NCI-H146 treated with DMSO at 0.1 percent for 48 hours (cell line): ENCODE data around the gene USP2.
A peak's percentile ranks its signal among the peaks of the same experiment; 100 is the strongest.

ENCODE experiments used
- DNase-seq: peaks from one replicate; lab custom pipeline; 2025; ENCODE audit not compliant: unreplicated experiment; lab: John Stamatoyannopoulos, UW

Gene USP2

DNA sequence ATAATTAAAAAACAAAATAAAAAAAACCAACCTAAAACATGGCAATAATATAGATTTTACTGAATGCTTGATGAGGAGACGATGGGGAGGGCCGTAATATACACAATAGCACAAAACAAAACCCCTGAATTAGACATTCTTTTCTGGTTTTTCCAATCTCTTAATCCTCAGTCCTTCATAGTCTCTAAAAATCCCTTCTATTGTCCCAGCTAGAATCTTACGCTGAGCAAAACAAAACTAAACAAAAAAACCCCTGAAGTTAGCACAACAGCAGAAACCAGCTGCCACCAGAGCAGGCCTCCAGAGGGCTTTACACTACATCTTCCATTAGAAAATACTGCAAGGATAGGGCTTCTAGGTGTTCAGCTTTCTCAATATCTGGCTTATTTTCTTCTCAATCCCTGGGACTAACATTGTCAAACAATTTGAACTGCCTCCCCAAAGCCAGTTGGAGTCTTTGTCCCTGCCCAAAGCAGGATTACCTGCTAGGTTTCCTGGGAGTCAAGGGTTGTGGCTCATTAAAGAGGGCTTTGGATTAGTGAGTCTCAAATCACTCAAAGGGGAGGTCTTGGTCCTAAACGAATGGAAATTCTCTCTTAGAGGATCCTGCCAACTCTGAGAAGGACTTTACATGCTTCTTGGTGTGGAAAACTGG lies 49.3 kb downstream of the USP2 start:
- DNase-seq: no peak

DNA sequence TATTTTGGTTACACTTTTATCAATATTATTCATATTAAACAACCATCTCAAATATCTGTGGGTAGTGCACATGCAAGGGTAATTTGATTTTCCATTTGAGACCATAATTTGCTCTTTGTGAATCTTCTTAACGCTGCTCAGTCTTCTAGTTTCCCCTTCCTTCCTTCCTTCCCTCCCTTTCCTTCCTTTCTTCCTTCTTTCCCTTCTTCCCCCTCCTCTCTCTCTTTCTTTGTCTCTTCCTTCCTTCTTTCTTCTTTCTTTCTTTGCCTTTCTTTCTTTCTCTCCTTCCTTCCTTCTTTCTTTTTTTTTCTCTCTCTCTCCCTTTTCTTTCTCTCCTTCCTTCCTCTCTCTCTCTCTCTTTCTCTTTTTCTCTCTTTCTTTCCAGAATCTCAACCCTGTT lies 51.3 kb downstream of the USP2 start:
- DNase-seq: no peak

DNA sequence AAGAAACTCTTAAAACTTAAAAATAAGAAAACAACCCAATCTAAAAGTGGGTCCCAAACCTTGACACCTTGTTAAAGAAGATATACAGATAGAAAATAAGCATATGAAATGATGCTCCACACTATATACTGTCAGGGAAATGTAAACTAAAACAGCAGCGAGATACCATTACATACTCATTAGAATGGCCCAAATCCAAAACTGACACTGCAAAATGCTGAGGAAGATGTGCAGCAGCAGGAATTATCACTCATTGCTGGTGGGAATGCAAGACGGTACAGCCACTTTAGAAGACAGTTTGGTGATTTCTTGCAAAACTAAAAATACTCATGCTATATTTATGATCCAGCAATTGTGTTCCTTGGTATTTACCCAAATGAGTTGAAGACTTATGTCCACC lies 52.2 kb downstream of the USP2 start:
- no peak for DNase-seq

DNA sequence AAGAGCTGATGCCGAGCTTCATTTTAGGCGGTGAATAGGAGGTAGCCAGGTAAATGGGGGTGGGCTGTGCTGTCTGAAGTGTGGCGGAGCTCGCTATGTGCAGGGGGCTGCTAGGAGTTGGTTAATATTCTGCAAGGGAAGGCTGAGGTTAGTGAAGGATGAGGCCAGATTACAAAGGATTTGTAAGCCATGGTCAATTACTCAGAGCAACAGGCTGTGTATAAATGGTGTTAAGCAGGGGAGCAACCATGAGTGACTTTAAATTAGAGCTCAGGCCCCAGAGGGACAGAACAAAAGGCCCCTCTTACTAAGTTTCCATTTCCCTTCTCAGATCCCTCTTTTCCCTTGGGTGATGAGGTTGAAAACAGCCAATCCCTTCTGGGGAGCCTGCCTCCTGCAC lies 57.3 kb downstream of the USP2 start:
- DNase-seq: no peak

DNA sequence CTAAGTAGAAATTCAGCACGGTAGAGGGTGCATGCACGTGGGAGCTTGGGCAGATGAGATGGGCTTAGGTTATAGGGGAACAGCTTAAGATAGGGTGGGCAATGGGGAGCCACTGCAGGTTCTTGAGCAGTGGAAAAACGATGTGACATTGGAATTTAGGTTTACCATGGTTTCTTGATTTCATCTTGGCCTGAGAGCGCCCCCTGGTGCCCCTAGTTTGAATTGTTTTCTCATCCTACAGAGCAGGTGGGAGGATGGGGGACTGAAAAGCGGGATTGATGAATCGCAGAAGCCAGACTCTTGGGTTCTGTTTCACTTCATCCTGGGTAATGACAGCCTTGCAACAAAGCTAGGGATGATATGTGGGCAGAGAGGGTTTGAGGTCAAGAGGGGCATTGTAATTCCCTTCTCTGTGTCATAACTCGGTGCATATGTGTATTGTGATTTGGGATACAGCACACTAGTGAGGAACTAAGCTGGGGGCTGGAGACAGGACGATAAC lies 57.9 kb downstream of the USP2 start:
- peak; percentile 51 for DNase-seq

DNA sequence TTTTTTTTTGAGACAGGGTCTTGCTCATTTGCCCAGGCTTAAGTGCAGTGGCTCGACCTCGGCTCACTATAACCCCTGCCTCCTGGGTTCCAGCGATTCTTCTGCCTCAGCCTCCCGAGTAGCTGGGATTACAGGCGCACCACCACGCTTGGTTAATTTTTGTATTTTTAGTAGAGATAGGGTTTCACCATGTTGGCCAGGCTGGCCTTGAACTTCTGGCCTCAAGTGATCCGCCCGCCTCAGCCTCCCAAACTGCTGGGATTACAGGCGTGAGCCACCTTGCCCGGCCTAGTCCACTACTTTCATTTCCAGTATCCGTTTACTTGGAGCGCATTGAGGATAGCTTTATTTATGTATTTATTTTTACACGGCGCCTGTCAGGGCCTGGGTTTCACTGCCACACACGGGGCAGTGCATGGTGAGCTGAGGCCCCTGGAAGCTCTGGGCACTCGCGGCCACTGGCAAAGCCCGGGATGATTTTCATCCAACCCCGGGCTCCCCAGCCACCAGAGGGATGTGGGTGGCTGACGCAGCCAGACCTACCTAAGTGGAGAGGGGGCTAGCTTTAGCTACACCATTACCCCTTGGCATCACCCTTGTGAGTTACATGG lies 58.5 kb downstream of the USP2 start:
- no peak for DNase-seq

DNA sequence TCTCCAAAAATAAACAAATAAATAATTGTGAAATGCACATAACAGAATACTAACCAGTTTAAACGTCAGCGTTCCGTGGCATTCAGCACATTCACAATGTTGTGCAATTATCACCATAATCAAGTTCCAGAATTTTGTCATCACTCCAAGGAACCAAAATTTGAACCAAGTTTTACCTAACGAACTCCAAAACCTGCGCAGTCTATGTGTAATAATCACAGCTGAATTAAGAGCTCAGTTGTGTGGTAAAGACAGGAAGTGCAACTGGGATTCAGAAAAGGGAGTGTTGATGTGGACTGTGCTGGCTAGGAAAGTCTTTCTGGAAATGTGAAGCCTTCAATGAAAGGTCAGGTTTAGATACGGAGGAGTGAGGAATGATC lies 59.1 kb downstream of the USP2 start:
- peak; percentile 17 for DNase-seq

DNA sequence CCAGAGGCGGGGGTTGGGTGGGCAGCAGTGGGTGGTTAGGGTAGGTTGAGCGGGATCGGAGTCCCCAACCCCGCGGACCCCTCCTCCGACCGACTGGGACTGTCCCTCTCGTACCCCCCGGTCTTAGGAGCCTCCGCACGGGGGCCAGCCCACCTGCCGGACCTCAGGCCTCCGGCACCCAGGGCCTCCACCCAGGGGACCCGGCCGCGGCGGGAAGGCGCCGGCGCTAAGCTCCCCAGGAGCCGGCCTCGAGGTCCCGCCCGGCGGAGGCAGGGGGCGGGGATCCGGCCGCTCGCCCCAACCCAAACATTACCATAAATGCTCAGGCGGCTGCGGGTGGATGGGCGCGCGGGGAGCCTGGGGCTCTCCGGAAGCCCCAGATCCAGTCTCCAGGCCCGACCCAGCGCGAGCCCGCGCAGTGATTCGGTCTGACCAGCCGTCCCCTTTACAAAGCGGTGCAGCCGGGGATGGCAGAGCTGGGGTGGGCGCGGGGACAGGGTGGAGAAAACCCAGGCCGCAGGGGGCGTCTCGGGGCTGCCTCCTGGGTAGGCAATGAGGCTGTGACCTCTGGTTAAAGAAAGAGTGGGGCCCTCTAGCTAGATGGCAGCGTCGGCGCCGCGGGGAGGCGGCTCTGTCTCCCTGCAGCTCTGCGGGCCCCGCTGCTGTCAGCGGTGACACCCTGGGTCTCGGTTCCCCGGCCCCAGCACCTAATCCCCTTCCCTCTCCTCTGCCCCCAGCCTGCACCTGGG lies 60.5 kb downstream of the USP2 start:
- peak; percentile 41 for DNase-seq

DNA sequence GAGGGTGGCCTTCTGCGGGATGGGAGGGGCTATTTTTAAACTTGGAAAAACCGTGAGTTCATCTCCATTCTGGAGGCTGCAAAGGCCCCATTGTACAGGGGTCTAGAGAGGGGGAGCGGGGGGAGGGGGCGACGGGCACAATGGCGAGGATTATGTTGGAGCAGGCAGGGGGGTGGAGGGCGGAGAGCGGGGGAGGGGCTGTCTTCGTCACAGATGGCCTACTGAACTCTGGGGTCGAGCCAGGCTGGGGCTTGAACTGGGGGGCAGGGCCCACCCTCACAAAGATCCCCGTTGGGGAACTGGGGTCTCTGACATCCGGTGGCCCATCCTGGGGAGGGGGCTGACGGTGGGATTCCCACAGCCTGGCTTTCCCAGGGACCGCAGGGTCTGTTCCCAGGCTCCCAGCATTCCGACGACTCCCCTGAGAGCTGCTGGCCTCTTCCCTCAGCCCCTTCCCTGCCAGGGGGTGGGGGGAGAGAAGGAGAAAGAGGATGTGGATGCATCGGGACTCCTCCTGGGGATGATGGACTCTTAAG lies 61.2 kb downstream of the USP2 start:
- DNase-seq: no peak

DNA sequence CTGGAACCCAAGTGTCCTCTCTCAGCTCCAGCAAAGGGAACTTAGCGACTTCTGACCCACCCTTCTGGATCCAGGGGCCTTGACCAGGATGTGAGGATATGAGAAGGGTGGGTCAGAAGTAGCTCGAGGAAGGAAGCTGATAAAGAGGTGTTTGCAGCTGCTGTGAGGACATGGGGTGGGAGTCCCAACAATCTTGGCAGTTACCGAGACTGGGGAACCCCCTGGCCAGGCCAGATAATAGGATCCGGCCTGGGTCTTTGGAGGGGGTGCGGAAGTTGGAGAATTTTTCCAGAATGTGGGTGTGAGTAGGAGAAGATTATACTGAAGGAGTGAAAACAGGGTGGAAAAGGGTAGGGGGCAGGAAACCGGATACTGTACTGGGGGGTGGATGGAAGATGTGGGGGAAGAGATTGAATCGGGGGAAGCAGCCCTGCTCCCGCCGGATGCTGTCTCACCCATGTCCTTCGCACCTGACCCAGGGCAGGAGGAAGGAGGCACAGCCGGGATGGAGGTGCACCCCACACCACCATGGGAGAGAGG lies 61.7 kb downstream of the USP2 start:
- DNase-seq: no peak

DNA sequence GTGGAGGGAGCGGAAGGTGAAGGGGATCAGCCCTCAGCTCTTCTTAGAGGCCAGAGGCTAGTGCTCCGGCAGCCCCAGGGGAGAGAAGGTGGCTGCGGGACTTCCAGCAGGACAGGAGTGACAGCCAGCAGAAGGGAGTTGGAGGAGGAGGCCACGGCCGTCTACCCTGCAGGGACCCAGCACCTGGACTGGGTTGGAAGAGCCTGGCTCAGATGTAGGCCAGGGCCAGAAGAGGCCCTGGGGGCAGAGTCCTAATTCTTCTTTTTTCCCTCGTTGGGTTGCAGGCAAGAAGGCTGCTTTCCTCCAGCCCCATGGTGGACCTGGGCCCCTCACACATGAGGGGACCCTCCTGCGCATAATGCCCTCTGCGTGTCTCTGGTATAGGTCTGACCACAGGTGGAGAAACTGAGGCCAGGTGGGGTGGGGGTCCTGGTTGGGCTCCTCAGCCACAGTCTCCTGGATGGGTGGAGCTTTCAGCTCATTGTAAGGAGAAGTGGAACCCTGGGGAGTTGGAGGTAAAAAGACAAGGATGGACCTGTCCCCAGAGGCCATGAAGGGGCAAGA lies 62.3 kb downstream of the USP2 start:
- no peak for DNase-seq

DNA sequence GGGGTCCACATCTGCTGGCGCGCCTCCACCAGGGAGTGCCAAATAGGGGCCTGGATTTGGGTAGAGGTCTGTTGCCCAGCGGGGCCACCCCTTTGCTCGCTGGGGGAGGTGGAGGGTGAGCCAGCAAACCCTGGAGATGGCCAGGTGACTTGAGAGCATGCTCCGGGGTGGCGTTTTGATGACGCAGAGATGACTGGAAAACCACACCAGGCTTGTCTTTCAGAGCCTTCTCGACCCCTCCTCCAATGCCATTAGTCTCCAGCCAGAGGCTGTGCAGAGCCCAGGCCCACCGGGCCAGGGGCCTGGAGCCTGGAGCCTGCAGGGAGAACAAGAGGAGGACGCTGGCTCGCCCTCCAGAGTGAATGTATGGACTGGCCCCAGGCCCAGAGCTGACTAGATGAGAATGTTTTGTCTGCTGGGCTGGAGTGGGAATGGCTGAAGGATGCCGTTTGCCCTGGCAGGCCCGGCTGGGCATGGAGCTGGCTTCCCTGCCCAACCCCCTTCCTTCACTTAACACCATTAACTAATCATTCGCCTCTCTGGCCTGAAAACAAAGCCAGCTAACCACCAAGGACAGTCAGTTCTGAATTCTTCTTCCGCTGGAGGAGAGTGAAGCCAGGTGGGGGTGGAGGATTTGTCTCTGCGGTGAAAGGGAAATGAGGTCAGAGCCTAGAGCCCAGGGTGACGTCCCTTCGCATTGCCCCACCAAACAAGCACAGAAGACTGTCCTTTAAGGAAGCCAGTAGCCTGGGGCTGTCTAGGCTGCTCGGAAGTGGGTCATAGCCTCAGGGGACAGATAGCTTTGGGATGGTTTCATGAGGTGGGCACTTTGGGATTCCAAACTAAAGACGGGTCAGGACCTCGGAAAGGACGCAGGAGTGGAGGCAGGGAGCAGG lies 63.0 kb downstream of the USP2 start:
- no peak for DNase-seq

DNA sequence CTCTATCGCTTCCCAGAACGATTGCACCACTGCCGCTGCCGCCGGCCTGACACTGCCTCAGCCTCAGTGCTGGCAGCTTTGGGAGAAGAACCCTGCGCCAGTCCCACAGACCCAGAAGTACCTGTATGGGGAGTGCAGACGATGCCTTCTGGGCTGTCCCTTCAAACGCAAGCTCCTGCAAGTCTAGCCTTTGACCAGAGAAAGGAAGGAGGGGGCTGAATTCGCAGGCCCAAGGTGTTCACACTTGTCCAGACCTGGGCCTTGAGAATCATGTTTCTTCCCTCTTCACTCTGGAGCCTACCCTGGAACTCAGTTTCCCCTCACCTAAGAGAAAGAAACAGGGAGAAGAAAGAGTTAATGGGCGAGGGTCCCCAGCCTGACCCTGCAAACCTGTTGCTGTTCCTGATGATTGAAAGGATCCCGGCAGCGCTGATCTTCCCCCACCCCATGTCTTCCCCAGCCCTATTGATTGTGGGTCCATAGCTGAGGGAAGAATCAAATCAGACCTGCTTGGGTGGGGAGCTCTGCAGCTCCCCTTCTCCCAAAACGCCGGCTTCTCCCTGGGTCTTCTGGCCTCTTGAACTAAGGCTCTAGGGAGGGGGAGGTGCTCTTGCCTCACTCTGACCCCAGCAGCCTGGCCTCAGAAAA lies 63.8 kb downstream of the USP2 start:
- DNase-seq: no peak

DNA sequence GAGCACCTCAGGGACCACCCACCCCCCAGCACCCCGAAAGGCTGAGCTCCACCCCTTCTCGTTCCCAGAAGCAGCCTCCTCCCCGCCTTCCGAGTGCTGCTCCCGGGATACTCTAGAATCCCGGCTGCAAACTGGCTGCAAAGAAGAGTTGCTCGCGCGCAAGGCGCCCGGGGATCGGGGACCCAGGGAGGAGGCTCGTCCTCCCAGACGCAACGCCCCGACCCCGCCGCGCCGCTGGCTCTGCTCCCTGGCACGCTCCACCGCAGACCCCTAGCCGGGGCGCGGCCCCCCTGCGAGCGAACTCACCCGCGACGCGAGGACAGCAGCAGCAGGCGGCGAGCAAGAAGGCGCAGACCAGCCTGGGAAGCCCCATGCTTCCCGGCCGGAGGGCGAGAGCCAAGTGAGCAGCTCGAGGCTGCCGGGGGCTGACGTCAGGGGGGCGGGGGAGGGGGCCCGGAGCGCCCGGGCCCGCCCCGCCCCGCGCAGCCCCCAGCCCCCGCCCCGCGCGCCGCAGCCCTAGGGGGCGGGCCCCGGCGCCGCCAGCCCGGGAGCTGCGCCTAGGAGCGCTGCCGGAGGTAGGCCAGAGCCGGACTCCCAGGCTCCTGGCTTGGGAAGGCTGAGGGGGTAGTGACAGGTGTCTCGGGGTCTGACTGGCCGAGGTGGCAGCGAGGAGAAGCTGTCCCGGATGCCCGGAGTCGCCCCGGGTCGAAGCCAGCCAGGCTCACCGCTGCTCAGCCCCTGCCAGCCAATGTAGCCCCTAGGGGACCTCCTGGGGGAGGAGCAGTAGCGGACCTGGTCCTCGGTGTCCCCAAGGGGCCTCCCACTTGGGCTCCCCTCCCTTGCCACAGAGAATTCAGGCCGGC lies 64.5 kb downstream of the USP2 start, which contains the start of gene MCAM:
Gene MCAM, minus strand, starts transcription at position 402 of the 863 bp plus-strand sequence. Its CDS starts 29 bp downstream, at position 373.
- peak; percentile 45 for DNase-seq

DNA sequence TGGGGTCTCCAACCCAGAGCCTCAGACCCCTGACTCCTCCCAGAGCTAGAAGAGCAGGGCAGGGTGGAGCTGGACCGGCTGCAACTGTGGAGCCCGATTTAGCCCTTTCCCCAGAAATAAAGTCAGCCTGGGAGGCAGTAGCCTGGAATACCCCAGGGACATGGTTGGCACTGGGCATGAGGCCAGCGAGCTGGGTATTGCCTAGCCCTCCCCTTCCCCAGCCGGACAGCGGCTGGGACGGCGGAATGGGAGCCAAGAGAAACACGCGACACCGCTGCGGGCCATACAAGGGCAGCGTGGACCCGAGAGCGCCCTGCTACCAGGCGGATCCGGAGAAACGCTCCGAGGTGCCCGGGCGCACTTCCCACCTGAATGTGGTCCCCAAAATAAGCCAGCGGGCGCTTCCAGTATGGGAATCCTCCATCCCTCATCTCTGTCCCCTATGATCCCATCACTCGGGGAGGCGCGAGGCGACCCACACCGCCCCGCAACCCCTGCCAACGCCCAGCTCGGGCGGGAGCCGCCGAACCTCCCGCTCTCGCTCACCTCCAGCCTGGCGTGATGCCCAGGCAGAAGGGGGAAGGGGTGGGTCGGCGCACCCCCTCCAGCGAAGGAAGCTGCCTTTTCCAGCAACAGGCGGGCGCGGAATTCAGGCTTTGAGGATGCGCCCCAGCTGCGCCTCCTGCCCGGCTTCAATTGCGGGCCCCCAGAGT lies 65.3 kb downstream of the USP2 start:
- no peak for DNase-seq

DNA sequence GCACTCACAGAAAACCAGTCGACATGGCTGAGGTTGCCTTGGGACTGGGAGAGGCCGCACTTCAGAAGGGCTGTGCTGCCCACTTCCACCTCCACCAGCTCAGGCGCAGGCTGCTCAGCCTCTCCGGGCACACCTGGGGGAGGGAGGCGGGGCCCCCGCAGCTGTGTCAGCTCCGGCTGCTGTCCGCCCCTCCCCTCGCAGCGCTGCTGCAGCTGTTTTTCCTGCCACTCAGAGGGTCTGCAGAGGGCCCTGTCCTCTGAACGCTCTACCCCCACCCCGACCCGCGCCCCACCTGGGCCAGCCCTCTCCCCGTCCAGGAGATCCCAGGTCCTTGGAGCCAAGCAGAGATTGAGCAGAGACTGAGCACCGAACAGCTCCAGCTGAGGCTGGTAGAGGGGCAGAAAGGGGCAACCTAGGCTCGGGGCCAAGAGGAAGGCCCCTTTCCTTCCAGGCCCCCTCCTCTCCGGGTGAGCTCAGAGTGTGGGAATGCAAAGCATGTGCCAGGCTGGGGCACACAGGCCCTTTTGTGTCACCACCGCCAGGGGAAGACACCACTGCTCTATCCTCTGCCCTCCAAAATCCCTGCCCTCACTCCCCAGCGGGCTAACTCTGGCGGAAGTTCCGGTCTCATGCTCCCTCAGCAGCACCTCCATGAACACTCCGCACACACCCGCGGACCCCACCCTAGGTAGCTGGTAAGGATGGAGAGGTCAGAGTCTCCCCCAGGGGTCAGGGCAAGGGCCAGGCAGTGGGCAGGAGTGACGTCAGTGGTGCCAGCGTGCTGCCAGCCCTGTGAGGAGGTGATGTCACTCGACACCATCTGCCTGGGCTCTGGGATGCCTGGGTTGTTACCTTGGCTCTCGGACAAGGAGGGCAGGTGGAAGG lies 66.1 kb downstream of the USP2 start:
- DNase-seq: peak; percentile 15

DNA sequence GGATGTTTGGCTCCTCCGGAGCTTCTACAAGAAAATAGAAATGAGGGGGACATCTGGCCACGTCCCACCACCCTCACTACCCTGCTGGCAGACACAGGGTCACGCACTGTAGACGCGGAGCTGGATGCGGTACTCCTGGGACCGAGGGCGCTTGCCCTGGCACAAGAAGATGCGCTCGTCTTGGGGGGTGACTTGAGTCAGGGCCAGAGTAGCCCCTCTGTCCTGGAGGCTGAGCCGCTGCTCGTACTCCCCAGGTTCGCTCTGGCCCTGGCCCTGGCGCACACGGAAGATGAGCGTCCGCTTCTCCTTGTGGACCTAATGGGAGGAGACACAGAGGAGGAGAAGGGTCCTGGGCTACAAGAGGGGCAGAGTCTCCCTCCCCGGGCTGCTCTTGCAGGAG lies 66.8 kb downstream of the USP2 start:
- DNase-seq: no peak
